Measurements from ENCODE around the gene GSG1L. TPM values are rescaled to one million over a fixed set of nuclear protein-coding genes. Genes with fewer than 3 reads are reported as not detected.

The GSG1L gene
- total and polyA plus RNA-seq, 2 experiments from 2014 or later, result not detected

GRCh38 chr16:27767081-27767480 lies 296.4 kb downstream of the GSG1L start:
- Histone ChIP-seq H3K4me1 (ENCODE audit: insufficient read depth) (no peaks in the 10 kb centered on the region), H3K9me2 (replicated peaks; ENCODE audit: insufficient read depth) (no peaks in the 10 kb centered on the region), H3K4me3 (no peak overlapping the region), H3K27ac (no peak overlapping the region), H3K4me2 (no peak overlapping the region), H4K20me1 (ENCODE audit: insufficient read depth, poor library complexity, severe bottlenecking) (no peaks in the 10 kb centered on the region), H2AFZ (no peak overlapping the region), H3K9me3 (ENCODE audit: low read depth) (no peaks in the 10 kb centered on the region), H3K36me3 (replicated peaks; ENCODE audit: insufficient read depth, low read depth) (no peaks in the 10 kb centered on the region), H3K79me2 (no peaks in the 10 kb centered on the region), H3K27me3 (no peaks in the 10 kb centered on the region)
- 98% methylated on average over 7 of the region's 7 CpGs for WGBS (ENCODE audit: low lambda C conversion rate, missing lambda C conversion rate)
- DNase-seq (ENCODE audit: low spot score), result no peak
- no peak for TF ChIP-seq EZH2 (IDR thresholded peaks at IDR 0.05; ENCODE audit: borderline replicate concordance)
- TF ChIP-seq EZH2phosphoT487 (IDR thresholded peaks at IDR 0.05; ENCODE audit: low read depth, severe bottlenecking, unreplicated experiment), result no peak
- no peak for TF ChIP-seq CTCF (IDR thresholded peaks at IDR 0.05; ENCODE audit: poor library complexity)

- H3K36me3 ChIP-seq (replicated peaks; ENCODE audit: insufficient read depth, low read depth), result no peaks in the 10 kb centered on the region
- H2AFZ ChIP-seq, result no peak overlapping the region
Observed at GRCh38 chr16:27766236-27766925, 297.1 kb downstream of the GSG1L start.

GRCh38 chr16:27764869-27765675 lies 298.4 kb downstream of the GSG1L start:
- no peaks in the 10 kb centered on the region for H3K27me3 ChIP-seq
- WGBS (ENCODE audit: low lambda C conversion rate, missing lambda C conversion rate), result 92% methylated on average over 8 of the region's 8 CpGs
- no peak overlapping the region for H3K4me3 ChIP-seq
- no peak overlapping the region for H2AFZ ChIP-seq
- DNase-seq (ENCODE audit: low spot score), result no peak
- no peak overlapping the region for H3K4me2 ChIP-seq
- no peaks in the 10 kb centered on the region for H3K79me2 ChIP-seq
- H3K9me2 ChIP-seq (replicated peaks; ENCODE audit: insufficient read depth), result no peaks in the 10 kb centered on the region
- no peaks in the 10 kb centered on the region for H3K9me3 ChIP-seq (ENCODE audit: low read depth)
- TF ChIP-seq EZH2phosphoT487 (IDR thresholded peaks at IDR 0.05; ENCODE audit: low read depth, severe bottlenecking, unreplicated experiment) (no peak), CTCF (IDR thresholded peaks at IDR 0.05; ENCODE audit: poor library complexity) (no peak), EZH2 (IDR thresholded peaks at IDR 0.05; ENCODE audit: borderline replicate concordance) (no peak)
- H3K27ac ChIP-seq, result no peak overlapping the region
- no peaks in the 10 kb centered on the region for H3K4me1 ChIP-seq (ENCODE audit: insufficient read depth)
- H4K20me1 ChIP-seq (ENCODE audit: insufficient read depth, poor library complexity, severe bottlenecking), result no peaks in the 10 kb centered on the region
- no peaks in the 10 kb centered on the region for H3K36me3 ChIP-seq (replicated peaks; ENCODE audit: insufficient read depth, low read depth)

More at GRCh38 chr16:27766236-27766925, 297.1 kb downstream of the GSG1L start:
- Histone ChIP-seq H4K20me1 (ENCODE audit: insufficient read depth, poor library complexity, severe bottlenecking) (no peaks in the 10 kb centered on the region), H3K9me2 (replicated peaks; ENCODE audit: insufficient read depth) (no peaks in the 10 kb centered on the region), H3K27me3 (no peaks in the 10 kb centered on the region), H3K4me1 (ENCODE audit: insufficient read depth) (no peaks in the 10 kb centered on the region), H3K4me2 (no peak overlapping the region), H3K27ac (no peak overlapping the region), H3K79me2 (no peaks in the 10 kb centered on the region), H3K9me3 (ENCODE audit: low read depth) (no peaks in the 10 kb centered on the region), H3K4me3 (no peak overlapping the region)
- no peak for DNase-seq (ENCODE audit: low spot score)
- no peak for TF ChIP-seq EZH2phosphoT487 (IDR thresholded peaks at IDR 0.05; ENCODE audit: low read depth, severe bottlenecking, unreplicated experiment)
- no peak for TF ChIP-seq EZH2 (IDR thresholded peaks at IDR 0.05; ENCODE audit: borderline replicate concordance)
- no peak for TF ChIP-seq CTCF (IDR thresholded peaks at IDR 0.05; ENCODE audit: poor library complexity)
- 96% methylated on average over 21 of the region's 21 CpGs for WGBS (ENCODE audit: low lambda C conversion rate, missing lambda C conversion rate)
